ENCODE measurements around the gene PTPRC.
A peak's percentile ranks its signal among the peaks of the same experiment; 100 is the strongest.

Gene PTPRC

DNA sequence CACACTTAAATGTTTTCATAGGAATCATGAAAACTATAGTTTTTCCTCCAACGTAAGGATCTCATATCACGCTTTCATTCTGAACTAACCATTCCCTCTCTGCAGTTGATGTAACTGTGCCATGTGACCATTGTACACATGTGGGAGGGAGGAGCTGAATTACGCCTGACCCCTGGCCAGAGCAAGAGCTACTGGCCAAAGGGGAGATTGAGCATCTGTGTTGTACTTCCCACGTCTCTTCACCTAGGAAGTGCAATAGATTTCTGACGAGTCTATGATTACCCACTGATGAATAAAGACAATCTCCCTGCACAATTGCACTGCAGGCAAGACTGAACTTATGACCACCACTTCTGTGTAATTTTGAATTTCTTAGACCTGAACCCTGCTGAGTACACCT, 24.0 kb downstream of the PTPRC start:
- in situ Hi-C loops (cut with HindIII; ENCODE audit: low pct_ligation_motif_present, low pct_unique_long_range_greater_than_20kb, low sequenced_read_pairs): no loop called here
- DNase-seq: no peak

DNA sequence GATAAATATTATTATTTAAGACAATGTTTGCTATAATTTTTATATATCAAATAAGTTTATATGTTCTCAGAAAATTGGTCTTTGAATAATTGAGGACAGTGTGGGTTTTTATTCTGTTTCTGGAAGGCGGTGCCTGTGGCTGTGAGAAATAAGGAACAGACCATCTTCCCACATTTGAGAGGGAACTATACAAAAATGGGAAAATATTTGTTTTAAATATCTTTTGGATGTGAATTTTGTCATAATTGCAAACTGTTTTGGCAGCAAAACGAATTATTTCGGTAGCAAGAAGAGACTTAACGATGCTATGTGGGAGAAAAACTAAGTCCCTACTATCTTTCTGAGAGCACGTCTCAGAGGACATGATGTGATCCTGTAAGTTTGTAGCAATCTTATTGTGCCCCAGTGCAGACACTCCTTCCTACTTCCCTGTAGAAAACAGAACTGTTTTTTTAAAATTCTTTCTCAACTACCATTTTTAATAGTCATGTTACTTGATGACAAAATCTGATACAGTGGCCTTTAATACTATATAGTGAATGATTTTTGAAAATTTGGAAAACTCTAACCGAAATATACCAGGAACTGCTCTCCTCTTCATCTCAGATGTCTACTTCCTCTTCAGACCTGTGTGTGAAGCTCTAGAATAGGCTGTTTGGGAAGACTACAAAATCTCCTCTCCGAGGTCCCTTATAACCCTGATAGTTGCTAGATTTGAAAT, 25.4 kb downstream of the PTPRC start:
- in situ Hi-C loops (cut with HindIII; ENCODE audit: low pct_ligation_motif_present, low pct_unique_long_range_greater_than_20kb, low sequenced_read_pairs): no loop called here
- DNase-seq: no peak

DNA sequence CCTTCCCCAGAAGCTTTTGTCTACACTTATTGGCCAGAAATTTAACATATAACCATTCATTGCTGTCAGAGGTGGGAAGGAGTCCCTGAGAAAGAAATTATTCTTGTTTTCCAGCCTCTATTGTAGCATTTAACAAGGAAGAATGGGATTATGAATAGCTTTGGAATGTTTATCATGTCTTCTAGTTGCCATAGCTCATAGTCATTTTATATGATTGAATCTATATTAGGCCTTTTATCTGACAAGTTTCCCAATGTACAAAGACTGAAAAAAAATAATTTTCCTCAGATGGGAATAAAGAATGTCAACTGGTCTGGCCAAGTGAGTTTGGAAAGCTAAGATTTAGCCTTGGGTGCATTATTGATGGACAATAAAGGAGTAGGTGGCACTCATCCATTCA, 28.3 kb downstream of the PTPRC start:
- DNase-seq: no peak

DNA sequence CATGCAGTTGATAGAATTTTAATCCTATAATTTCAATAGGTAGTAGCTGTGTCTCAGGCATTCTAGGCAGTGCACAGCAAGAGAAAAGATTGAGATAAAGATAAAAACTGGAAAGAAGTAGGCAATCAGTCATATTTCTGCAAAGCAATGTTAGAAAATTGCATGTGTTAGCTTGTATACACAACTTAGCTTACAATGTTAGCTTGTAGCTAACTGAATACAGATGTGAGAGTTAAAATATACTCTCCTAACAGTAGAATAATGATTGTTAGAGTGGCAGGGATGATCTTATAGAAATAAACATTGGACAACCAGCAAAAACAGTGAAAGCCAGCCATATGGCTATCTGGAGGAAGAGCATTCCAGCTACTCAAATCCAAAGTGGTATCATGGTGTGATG, 29.0 kb downstream of the PTPRC start:
- no peak for DNase-seq
- in situ Hi-C loops (cut with HindIII; ENCODE audit: low pct_ligation_motif_present, low pct_unique_long_range_greater_than_20kb, low sequenced_read_pairs): no loop called here

More for the DNA sequence above, 28.3 kb downstream of the PTPRC start:
- in situ Hi-C loops (cut with HindIII; ENCODE audit: low pct_ligation_motif_present, low pct_unique_long_range_greater_than_20kb, low sequenced_read_pairs): no loop called here

DNA sequence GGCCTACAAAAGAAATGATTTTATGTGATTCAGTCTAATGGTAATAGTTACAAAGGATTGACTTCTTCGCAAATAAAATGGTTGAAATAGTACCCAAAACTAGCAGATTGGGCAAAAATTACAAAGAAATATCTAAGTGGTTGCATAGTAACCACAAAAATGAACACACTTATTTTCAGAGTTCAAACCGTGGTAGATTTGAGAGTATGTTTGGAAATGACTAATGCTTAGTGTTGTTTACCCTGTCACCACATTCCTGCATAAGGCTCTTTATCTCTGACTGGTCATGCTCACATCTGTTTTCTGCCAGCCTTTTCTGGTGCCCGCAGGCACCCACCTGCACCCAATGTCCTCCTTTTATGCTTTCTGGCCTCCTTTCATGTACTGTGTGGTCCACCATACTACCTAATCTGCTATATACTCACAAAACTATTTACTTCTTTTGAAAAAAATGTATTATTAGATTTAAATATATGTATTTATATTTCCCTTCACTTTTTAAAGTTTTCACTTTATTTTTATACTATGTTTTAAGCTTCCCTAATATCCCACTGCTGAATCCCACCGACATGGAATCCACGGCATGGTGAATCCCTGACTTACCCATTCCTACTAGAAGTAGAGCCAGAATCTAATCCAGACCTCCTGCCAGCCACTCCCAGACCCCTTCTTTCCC, 30.3 kb downstream of the PTPRC start:
- in situ Hi-C loops (cut with HindIII; ENCODE audit: low pct_ligation_motif_present, low pct_unique_long_range_greater_than_20kb, low sequenced_read_pairs): no loop called here
- DNase-seq: peak; percentile 80

DNA sequence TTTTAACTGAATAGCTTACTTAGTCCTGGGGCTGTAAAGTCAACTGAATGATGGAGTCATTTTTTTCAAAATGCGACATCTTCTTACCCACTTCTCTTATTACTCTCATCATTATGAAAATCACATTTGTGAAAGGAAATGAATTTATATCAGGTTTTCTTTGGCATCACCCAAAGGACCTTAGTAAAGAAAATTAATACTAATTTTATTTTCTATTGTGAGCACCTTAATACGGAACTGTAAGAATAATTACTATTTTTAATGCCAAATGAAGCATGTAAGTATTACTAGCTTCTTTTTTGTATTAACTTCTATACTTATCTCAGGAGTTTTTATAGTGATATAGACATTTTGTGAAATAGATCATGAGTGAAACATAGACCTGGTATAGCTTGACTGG, 30.9 kb downstream of the PTPRC start:
- in situ Hi-C loops (cut with HindIII; ENCODE audit: low pct_ligation_motif_present, low pct_unique_long_range_greater_than_20kb, low sequenced_read_pairs): no loop called here
- DNase-seq: no peak

DNA sequence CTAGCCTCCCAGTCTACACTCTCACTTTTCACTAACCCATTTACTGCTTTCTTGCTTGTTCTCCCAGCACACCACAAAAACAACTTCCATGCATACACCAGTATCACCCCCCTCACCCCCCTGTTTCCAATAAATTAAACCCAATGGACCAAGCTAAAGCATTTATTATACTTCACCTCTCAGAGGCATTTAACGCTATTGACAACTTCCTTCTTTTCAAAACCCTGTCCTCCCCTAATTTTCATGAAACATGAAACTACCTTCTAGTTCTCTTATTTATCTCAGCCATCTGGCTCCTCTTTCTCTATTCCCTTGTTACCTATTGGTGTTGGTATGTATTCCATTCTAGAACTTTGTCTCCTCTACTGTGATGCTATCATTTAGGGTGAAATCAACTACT, 32.3 kb downstream of the PTPRC start:
- in situ Hi-C loops (cut with HindIII; ENCODE audit: low pct_ligation_motif_present, low pct_unique_long_range_greater_than_20kb, low sequenced_read_pairs): no loop called here
- DNase-seq: no peak

DNA sequence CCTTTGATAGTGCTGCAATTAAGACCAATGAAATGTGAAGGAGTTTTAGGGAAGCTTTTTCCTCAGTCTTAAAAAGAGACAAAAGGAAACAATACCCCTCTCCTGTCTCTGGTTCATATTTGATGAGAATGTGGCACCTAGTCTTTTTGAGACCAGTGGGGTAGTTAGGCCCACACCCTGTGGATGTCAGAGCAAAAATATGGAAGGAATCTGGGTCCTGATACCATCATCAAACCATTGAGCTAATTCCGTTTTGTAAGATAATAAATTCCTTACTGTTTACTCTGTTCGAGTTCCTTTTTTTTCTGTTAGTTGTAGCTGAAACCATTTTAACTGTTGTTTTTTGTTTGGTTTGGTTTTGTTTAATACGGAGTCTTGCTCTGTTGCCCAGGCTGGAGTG, 33.3 kb downstream of the PTPRC start:
- no peak for DNase-seq
- in situ Hi-C loops (cut with HindIII; ENCODE audit: low pct_ligation_motif_present, low pct_unique_long_range_greater_than_20kb, low sequenced_read_pairs): no loop called here

DNA sequence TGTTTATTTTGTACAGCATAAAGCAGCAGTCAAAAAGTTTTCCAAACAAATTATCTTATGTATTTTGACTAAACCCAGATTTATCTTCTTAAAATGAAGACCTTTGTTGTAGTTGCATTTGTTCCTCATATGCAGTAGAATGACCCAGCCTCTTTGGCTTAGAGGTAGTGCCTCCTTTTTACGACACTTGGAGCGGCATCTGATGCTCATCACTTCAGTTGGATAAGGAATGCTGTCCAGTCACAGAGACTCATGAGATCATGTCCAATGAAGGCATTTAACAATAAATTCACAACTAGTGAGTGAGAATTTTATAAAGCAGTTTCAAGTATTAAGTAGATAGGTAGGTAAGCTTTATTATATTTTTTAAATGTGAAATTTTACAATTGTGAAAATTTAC, 35.2 kb downstream of the PTPRC start:
- no peak for DNase-seq
- in situ Hi-C loops (cut with HindIII; ENCODE audit: low pct_ligation_motif_present, low pct_unique_long_range_greater_than_20kb, low sequenced_read_pairs): no loop called here

DNA sequence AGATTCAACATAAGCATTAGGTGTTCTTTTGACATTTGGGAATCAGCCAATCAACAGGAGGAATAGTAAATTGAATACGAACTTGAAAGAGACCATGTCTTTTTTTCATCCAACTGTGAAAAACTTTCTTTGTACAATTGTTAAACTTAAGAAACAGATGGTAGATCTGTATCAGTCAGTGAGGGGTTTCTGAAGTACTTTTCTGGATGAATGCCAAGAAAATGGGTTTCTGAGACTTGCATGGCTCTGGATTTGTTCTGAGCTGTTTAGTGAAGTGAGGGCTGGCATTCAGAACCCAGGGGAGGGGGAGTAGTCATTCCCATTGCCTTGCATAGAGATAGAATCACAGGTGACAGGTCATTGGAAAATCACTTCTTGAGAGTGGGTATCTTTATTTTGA, 37.4 kb downstream of the PTPRC start:
- in situ Hi-C loops (cut with HindIII; ENCODE audit: low pct_ligation_motif_present, low pct_unique_long_range_greater_than_20kb, low sequenced_read_pairs): no loop called here
- no peak for DNase-seq

DNA sequence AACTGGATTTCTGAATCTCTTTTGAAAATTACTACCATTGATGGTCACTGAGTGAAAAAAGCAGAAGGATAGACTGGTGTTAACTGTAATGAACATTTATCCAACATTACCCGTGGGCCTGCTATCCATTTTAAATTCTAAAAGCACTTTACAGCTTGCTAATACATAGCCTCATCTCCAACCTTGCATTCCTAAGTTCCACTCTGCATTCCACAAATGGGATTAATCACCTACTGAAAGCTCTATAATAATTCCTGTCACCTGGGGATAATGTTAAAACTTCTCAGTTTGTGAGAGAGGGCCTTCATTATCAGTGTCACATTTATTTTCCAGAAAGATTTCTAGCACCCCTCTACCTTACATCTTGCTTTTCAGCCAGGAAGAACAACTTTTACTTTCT, 38.2 kb downstream of the PTPRC start:
- DNase-seq: no peak
- in situ Hi-C loops (cut with HindIII; ENCODE audit: low pct_ligation_motif_present, low pct_unique_long_range_greater_than_20kb, low sequenced_read_pairs): no loop called here

DNA sequence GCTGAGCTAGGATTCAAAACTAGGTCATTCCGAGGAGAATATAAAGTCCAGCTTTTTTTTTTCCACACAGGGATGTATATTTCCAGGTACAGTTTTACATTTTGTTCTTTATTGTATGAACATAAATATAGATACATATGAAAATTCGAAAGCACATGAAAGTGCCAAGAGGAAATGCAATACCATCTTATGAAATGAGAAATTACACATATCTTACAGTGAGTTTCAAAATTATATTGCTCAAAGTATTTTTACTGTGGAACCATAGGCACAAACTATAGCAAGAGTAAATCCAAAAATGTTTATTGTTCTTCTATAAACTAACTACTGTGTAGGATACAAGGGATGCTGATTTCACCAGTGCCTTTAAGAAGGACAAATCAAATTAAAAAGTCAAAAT, 39.0 kb downstream of the PTPRC start:
- DNase-seq: no peak
- in situ Hi-C loops (cut with HindIII; ENCODE audit: low pct_ligation_motif_present, low pct_unique_long_range_greater_than_20kb, low sequenced_read_pairs): no loop called here

DNA sequence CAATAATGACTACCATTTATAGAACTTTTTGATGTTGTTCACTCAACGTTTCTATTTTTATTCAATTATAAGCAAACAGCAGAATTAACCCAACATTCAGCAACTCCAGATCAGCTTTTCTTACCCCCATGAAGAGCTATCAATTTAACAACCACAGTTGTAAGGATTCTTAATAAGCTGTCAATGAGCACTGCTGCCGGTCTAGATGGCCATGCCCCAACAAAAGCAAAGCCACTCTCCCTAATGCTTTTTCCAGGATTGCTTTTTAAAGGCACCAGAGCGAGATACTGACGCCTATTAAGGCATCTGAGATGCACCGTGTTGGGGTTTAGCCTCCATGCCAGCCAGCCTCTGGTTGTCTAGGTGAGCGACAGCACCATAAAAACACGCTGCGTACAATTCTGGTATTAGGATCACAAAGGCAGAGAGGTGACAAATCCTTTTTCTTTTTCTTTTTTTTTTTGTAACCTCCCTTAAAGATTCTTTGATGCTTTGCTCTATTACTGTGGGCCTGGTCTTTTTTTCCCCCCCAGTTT, 39.5 kb downstream of the PTPRC start:
- DNase-seq: no peak
- in situ Hi-C loops (cut with HindIII; ENCODE audit: low pct_ligation_motif_present, low pct_unique_long_range_greater_than_20kb, low sequenced_read_pairs): no loop called here

DNA sequence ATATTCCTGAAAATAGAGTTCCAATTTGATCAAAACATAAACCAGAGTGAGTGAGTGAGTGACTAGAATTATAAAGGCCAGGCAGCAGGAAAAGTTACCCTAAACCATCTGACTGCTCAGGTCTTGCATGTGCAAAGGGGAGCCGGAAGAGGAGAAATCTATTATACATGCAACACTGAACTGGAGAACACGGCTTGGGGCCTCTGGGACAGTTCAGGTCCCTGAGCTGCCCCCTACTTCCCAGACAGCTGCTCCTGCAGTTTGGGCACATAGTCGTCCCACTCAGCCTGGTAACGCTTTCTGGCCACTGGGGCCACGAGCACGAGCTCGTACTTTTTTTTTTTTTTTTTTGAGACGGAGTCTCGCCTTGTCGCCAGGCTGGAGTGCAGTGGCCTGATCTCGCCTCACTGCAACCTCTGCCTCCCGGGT, 40.1 kb downstream of the PTPRC start:
- no peak for DNase-seq
- in situ Hi-C loops (cut with HindIII; ENCODE audit: low pct_ligation_motif_present, low pct_unique_long_range_greater_than_20kb, low sequenced_read_pairs): no loop called here

DNA sequence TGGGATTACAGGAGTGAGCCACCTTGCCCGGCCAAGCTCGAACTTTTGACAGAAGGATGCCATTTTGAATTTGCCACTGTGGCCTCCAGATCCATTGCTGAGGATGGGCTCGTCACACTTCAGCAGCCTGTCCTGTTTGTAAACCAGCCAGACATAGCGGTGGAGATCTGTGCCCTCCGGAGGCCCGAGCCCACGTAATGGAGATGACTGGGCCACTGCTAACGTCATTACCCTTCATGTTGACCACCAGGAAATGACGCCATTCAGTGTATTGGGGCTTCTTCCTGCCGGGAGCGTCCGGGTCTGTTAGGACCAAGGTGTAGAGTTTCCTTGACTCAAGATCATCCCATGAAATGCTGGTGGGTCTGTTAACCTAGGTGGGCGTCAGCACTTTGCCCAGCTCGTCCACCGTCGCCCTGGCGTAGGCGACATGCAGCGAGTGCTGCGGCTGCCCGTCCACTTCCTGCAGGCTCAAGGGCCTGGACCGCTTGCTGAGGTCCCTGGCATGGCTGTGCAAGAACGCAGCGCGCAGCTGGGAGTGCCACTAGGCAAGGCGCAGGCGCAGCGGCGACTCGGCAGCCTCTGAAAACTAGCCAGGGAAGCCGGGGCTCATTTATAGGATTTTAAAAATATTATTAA, 40.8 kb downstream of the PTPRC start:
- in situ Hi-C loops (cut with HindIII; ENCODE audit: low pct_ligation_motif_present, low pct_unique_long_range_greater_than_20kb, low sequenced_read_pairs): no loop called here
- DNase-seq: no peak

DNA sequence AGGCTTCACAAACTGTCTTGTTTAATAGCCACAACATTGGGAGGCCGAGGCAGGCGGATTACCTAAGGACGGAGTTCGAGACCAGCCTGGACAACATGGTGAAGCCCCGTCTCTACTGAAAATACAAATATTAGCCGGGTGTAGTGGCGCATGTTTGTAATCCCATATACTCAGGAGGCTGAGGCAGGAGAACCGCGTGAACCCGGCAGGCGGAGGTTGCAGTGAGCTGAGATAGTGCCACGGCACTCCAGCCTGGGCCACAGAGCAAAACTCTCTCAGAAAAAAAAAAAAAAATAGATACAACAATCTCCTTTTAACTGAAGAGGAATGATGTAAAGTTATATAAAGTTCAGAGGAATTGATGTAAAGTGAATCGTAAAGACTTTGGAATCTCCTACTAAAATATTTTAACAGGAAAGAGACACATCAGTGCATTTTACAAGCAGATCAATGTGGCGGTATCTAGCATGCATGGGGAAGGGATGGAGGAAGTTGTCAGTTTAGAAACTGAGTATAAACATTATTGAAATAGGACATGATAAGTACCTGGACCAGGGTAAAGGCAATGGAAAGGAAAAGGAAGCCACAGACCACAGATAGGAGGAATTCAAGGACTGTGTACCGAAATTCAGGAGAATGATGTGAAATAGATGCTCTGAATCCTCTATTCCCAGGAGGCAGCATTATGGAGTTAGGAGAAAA, 41.5 kb downstream of the PTPRC start:
- in situ Hi-C loops (cut with HindIII; ENCODE audit: low pct_ligation_motif_present, low pct_unique_long_range_greater_than_20kb, low sequenced_read_pairs): no loop called here
- DNase-seq: no peak

DNA sequence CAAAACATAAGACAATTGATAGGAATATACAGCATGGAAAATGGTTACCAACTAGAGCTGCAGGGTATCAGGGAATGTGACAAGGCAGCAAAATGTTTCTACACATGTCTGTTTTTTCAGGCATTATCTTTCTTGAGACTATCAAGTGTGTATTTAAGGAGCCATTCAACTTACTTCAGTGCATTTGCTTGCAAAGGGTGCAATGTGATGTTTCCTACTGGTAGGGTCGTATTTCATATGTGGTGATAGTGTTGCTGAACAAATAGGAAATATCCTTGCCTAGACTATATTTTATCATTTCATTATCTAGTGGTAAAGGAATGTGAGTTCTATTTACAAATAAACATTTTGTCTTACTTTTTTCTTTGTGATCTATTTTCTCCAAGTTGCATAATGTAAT, 42.4 kb downstream of the PTPRC start:
- DNase-seq: no peak
- in situ Hi-C loops (cut with HindIII; ENCODE audit: low pct_ligation_motif_present, low pct_unique_long_range_greater_than_20kb, low sequenced_read_pairs): no loop called here

DNA sequence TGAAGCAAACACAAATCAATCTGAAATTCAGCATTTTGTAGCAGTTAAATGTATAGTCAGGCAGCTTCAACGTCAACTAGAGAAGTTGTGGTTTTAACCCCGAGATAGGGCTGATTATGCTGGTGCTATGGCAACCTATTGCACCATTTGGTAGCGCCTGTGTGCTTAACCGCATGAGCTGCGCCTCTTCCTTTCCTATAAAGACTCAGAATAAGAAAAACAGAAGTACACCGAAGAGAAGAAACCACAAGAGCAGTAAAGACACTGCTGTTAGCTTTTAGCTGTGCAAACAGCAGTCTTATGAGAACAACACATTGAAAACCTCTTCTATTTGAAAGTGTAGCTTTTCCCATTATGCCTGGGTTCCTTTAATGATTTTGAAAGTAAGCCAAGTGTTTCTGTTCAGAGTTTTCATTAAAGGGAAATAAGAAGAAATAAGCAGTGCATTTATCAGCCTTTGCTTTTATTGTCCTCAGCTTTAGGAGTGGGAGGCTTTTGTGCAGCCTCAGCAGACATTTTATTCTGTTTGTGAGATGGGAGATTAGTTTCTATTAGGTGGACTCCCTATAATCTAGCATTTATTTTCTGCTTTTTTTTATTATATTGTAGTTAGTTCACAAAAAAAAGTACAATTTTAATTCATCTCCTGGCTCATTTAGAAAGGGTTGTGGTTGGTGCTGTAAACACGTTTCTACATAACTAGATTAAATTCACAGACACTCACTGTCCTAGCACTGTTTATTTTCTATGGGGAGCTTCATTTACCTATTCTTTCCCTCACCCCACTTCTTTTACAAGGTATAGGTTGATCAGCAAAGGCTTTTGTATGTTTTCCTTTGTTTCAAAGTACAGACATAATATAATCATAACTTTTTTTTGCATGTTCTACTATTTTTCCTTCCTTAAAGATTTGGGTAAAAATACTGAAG, 43.3 kb downstream of the PTPRC start:
- in situ Hi-C loops (cut with HindIII; ENCODE audit: low pct_ligation_motif_present, low pct_unique_long_range_greater_than_20kb, low sequenced_read_pairs): no loop called here
- DNase-seq: no peak
